HepG2 (cell line): Measurements from ENCODE around the gene KLHL36. TPM values are rescaled to one million over a fixed set of nuclear protein-coding genes. Genes with fewer than 3 reads are reported as not detected.

Experiments used
- FOXM1 ChIP-seq: sonication (generic); formaldehyde crosslinking; IDR thresholded peaks from 2 replicates; pipeline ENCODE4 v1.5.0; 2020; ENCODE audit warnings: missing genetic modification reagents
- MBD4 ChIP-seq: IDR thresholded peaks from 2 replicates; pipeline ENCODE4 v1.6.1; 2012; ENCODE audit warnings: low read length, inconsistent platforms, borderline replicate concordance
- MED13 ChIP-seq: sonication (generic); formaldehyde crosslinking; IDR thresholded peaks from 2 replicates; pipeline ENCODE4 v1.5.0; 2020; ENCODE audit warnings: missing genetic modification reagents
- MLLT10 ChIP-seq: sonication (generic); formaldehyde crosslinking; IDR thresholded peaks from 2 replicates; pipeline ENCODE4 v1.4.0; 2020; ENCODE audit warnings: missing genetic modification reagents
- MXD1 ChIP-seq: sonication (generic); formaldehyde crosslinking; IDR thresholded peaks from 2 replicates; pipeline ENCODE4 v1.4.0; 2020; ENCODE audit warnings: mild to moderate bottlenecking, missing genetic modification reagents
- PAX8 ChIP-seq: sonication (generic); formaldehyde crosslinking; IDR thresholded peaks from 2 replicates; pipeline ENCODE4 v1.8.0; 2022; ENCODE audit warnings: mild to moderate bottlenecking, missing genetic modification reagents, borderline replicate concordance
- POLR2A ChIP-seq, 2 experiments: IDR thresholded peaks; 2 replicates each; pipeline ENCODE4 v1.6.1; 2011; ENCODE audit warnings: low read depth in 2 of 2, low read length in 2 of 2, mild to moderate bottlenecking in 1 of 2, moderate library complexity in 1 of 2; ENCODE audit not compliant: insufficient read depth in 1 of 2
- RAD51 ChIP-seq: fragments of 450-650 bp; IDR thresholded peaks from 2 replicates; pipeline ENCODE4 v1.6.1; 2016; ENCODE audit warnings: borderline replicate concordance
- RBM22 ChIP-seq: fragments of 200-400 bp; formaldehyde crosslinking; optimal IDR thresholded peaks from 2 replicates; pipeline ENCODE3; 2017; ENCODE audit warnings: mild to moderate bottlenecking, low read length, moderate library complexity
- SMARCE1 ChIP-seq: fragments of 450-650 bp; IDR thresholded peaks from 2 replicates; pipeline ENCODE4 v1.6.1; 2017; ENCODE audit warnings: borderline replicate concordance
- TSC22D2 ChIP-seq: sonication (generic); formaldehyde crosslinking; IDR thresholded peaks from 2 replicates; pipeline ENCODE4 v1.5.1; 2020; ENCODE audit warnings: missing genetic modification reagents, mild to moderate bottlenecking, borderline replicate concordance
- YEATS2 ChIP-seq: sonication (generic); formaldehyde crosslinking; IDR thresholded peaks from 2 replicates; pipeline ENCODE4 v1.4.0; 2020; ENCODE audit warnings: missing genetic modification reagents, borderline replicate concordance
- ZFX ChIP-seq: sonication (generic); formaldehyde crosslinking; IDR thresholded peaks from 2 replicates; pipeline ENCODE4 v1.4.0; 2020; ENCODE audit warnings: mild to moderate bottlenecking, low read depth, missing genetic modification reagents, moderate library complexity
- ZNF143 ChIP-seq: sonication (generic); formaldehyde crosslinking; IDR thresholded peaks from 2 replicates; pipeline ENCODE4 v1.4.0; 2020; ENCODE audit warnings: missing genetic modification reagents
- ZNF232 ChIP-seq: sonication (generic); formaldehyde crosslinking; IDR thresholded peaks from 2 replicates; pipeline ENCODE4 v1.4.0; 2020; ENCODE audit warnings: missing genetic modification reagents, borderline replicate concordance
- ZNF776 ChIP-seq: sonication (generic); formaldehyde crosslinking; IDR thresholded peaks from 2 replicates; pipeline ENCODE4 v1.4.0; 2020; ENCODE audit warnings: mild to moderate bottlenecking, missing genetic modification reagents
- ZSCAN30 ChIP-seq: sonication (generic); formaldehyde crosslinking; IDR thresholded peaks from 2 replicates; pipeline ENCODE4 v1.5.0; 2020; ENCODE audit warnings: mild to moderate bottlenecking, missing genetic modification reagents
- polyA plus RNA-seq, 8 experiments: library from polyadenylated mRNA; depleted of rRNA in 3 of 8; stranded (reverse) in 7 of 8; unstranded in 1 of 8; fragments of >200 nt; fragmentation: Illumina TruSeq in 4 of 8; extraction: Trizol in 4 of 8; gene quantifications; 2 replicates each; pipeline versions ENCODE4 v1.2.1 to v1.2.3, GENCODE V29; 2011 to 2016; ENCODE audit warnings: low read depth in 4 of 8, missing spikeins in 1 of 8, mixed read lengths in 1 of 8; ENCODE audit not compliant: insufficient read depth in 1 of 8
- total RNA-seq, 5 experiments: library from RNA; depleted of rRNA; stranded (reverse); fragments of >200 nt; fragmentation: Illumina TruSeq; extraction: Trizol; gene quantifications; 2 replicates each; pipeline ENCODE4 v1.2.3, GENCODE V29; 2016; ENCODE audit warnings: low read depth in 1 of 5
- TF ChIP-seq, protein P1 (sequence below): sonication (generic); formaldehyde crosslinking; IDR thresholded peaks from 2 replicates; pipeline ENCODE4 v1.4.0; 2020; ENCODE audit warnings: mild to moderate bottlenecking, missing genetic modification reagents
- TF ChIP-seq, protein P2 (sequence below): IDR thresholded peaks from 2 replicates; pipeline ENCODE4 v1.6.1; 2016; ENCODE audit warnings: control low read depth
- TF ChIP-seq, protein P3 (sequence below): sonication (generic); formaldehyde crosslinking; IDR thresholded peaks from 2 replicates; pipeline ENCODE4 v1.5.1; 2020; ENCODE audit warnings: mild to moderate bottlenecking, missing genetic modification reagents, borderline replicate concordance
- TF ChIP-seq, protein P4 (sequence below): sonication (generic); formaldehyde crosslinking; IDR thresholded peaks from 2 replicates; pipeline ENCODE4 v1.8.1; 2023; ENCODE audit warnings: missing genetic modification reagents, inconsistent platforms, borderline replicate concordance
- TF ChIP-seq, protein P5 (sequence below): sonication (generic); formaldehyde crosslinking; IDR thresholded peaks from 2 replicates; pipeline ENCODE4 v1.9.0; 2022; ENCODE audit warnings: missing genetic modification reagents, mild to moderate bottlenecking, borderline replicate concordance

The KLHL36 gene
- total and polyA plus RNA-seq, 2 of the 13 experiments (the other 11 are each of a cell fraction or from before 2014, with no cell fraction given): 24.3 to 26.0 TPM

- TF ChIP-seq, protein P1, sequence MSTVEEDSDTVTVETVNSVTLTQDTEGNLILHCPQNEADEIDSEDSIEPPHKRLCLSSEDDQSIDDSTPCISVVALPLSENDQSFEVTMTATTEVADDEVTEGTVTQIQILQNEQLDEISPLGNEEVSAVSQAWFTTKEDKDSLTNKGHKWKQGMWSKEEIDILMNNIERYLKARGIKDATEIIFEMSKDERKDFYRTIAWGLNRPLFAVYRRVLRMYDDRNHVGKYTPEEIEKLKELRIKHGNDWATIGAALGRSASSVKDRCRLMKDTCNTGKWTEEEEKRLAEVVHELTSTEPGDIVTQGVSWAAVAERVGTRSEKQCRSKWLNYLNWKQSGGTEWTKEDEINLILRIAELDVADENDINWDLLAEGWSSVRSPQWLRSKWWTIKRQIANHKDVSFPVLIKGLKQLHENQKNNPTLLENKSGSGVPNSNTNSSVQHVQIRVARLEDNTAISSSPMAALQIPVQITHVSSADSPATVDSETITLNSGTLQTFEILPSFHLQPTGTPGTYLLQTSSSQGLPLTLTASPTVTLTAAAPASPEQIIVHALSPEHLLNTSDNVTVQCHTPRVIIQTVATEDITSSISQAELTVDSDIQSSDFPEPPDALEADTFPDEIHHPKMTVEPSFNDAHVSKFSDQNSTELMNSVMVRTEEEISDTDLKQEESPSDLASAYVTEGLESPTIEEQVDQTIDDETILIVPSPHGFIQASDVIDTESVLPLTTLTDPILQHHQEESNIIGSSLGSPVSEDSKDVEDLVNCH (CRISPR knock-in tag): no peak
- TF ChIP-seq ZNF776: no peak
- TF ChIP-seq, protein P2, sequence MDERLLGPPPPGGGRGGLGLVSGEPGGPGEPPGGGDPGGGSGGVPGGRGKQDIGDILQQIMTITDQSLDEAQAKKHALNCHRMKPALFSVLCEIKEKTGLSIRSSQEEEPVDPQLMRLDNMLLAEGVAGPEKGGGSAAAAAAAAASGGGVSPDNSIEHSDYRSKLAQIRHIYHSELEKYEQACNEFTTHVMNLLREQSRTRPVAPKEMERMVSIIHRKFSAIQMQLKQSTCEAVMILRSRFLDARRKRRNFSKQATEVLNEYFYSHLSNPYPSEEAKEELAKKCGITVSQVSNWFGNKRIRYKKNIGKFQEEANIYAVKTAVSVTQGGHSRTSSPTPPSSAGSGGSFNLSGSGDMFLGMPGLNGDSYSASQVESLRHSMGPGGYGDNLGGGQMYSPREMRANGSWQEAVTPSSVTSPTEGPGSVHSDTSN: no peak
- no peak; the same call in 1 of the 2 replicates for TF ChIP-seq ZNF232
- TF ChIP-seq FOXM1 (CRISPR knock-in tag): 0 out of 2 replicates have a peak, but pooled peaks have one; percentile 74
- TF ChIP-seq POLR2A (IDR thresholded peaks at IDR 0.05; ENCODE audit: insufficient read depth in 1 of 2, low read depth in 2 of 2, low read length in 2 of 2): peak in 1 of 2 experiments; percentile 58; a peak in 1 of 4 replicates
- TF ChIP-seq, protein P3, sequence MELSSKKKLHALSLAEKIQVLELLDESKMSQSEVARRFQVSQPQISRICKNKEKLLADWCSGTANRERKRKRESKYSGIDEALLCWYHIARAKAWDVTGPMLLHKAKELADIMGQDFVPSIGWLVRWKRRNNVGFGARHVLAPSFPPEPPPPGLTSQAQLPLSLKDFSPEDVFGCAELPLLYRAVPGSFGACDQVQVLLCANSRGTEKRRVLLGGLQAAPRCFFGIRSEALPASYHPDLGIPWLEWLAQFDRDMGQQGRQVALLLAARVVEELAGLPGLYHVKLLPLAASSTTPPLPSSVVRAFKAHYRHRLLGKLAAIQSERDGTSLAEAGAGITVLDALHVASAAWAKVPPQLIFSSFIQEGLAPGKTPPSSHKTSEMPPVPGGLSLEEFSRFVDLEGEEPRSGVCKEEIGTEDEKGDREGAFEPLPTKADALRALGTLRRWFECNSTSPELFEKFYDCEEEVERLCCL (CRISPR knock-in tag): no peak
- TF ChIP-seq SMARCE1: no peak
- TF ChIP-seq, protein P4, sequence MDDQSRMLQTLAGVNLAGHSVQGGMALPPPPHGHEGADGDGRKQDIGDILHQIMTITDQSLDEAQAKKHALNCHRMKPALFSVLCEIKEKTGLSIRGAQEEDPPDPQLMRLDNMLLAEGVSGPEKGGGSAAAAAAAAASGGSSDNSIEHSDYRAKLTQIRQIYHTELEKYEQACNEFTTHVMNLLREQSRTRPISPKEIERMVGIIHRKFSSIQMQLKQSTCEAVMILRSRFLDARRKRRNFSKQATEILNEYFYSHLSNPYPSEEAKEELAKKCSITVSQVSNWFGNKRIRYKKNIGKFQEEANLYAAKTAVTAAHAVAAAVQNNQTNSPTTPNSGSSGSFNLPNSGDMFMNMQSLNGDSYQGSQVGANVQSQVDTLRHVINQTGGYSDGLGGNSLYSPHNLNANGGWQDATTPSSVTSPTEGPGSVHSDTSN (CRISPR knock-in tag): 0 out of 2 replicates have a peak, but pooled peaks have one; percentile 25
- TF ChIP-seq RAD51: no peak
- TF ChIP-seq, protein P5, sequence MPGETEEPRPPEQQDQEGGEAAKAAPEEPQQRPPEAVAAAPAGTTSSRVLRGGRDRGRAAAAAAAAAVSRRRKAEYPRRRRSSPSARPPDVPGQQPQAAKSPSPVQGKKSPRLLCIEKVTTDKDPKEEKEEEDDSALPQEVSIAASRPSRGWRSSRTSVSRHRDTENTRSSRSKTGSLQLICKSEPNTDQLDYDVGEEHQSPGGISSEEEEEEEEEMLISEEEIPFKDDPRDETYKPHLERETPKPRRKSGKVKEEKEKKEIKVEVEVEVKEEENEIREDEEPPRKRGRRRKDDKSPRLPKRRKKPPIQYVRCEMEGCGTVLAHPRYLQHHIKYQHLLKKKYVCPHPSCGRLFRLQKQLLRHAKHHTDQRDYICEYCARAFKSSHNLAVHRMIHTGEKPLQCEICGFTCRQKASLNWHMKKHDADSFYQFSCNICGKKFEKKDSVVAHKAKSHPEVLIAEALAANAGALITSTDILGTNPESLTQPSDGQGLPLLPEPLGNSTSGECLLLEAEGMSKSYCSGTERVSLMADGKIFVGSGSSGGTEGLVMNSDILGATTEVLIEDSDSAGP (CRISPR knock-in tag): no peak
- no peak for TF ChIP-seq TSC22D2 (CRISPR knock-in tag)
- TF ChIP-seq ZFX (CRISPR knock-in tag): 0 out of 2 replicates have a peak, but pooled peaks have one; percentile 9
- no peak for TF ChIP-seq ZSCAN30 (CRISPR knock-in tag)
- no peak for TF ChIP-seq PAX8
- TF ChIP-seq MBD4: no peak
- TF ChIP-seq RBM22: no peak
- TF ChIP-seq MED13 (CRISPR knock-in tag): no peak
- no peak for TF ChIP-seq YEATS2 (CRISPR knock-in tag)
- TF ChIP-seq ZNF143 (CRISPR knock-in tag): 0 out of 2 replicates have a peak, but pooled peaks have one; percentile 50
- no peak for TF ChIP-seq MLLT10 (CRISPR knock-in tag)
- TF ChIP-seq MXD1: peak; percentile 60; the same call in 1 of the 2 replicates
Measured at GRCh38 chr16:84617791-84618580, 30.3 kb upstream of the KLHL36 start, which contains the start of gene COTL1 (continued).
